ENCODE results near the gene MRPS26. TPM values are rescaled to one million over a fixed set of nuclear protein-coding genes. Genes with fewer than 3 reads are reported as not detected.
"Not testable (repeated sequence)": the region's sequence is repeated elsewhere in the genome, so short reads cannot be mapped to it uniquely, and the experiment has no call there.

MRPS26 gene
- total RNA-seq, 3 donors from 2014 or later = 29.6 to 47.9 (median 32.9) TPM

DNA sequence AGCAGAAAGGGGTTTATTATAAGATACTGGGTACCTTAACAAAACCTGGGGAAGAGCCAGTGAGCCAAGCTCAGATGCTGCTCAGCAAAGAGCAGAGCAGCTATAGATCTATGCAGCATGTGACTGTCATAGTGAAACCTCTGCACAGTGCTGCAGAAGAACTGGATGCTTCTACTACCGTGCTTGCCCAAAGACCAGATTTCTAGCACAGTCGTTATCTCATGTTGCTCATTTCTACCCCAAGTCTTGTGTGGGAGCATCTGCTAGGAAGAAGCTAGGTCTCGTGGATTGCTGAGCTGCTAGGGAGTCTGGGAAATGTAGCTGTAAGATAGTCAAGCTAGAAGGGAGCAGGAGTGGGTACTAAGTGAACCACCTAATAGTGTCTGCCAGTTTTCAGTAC lies 34.1 kb upstream of the MRPS26 start:
- DNase-seq = no peak
- H3K4me1 ChIP-seq (ENCODE audit: low read depth) = no peaks in the 10 kb centered on the region
- intact Hi-C loops (cut with DNase I, micrococcal nuclease) = no loop called here
- H3K9me3 ChIP-seq = no peaks in the 10 kb centered on the region
- H3K4me3 ChIP-seq = no peak overlapping the region
- ATAC-seq = no peak
- H3K36me3 ChIP-seq (ENCODE audit: low read depth) = no peaks in the 10 kb centered on the region
- TF ChIP-seq, protein P1, sequence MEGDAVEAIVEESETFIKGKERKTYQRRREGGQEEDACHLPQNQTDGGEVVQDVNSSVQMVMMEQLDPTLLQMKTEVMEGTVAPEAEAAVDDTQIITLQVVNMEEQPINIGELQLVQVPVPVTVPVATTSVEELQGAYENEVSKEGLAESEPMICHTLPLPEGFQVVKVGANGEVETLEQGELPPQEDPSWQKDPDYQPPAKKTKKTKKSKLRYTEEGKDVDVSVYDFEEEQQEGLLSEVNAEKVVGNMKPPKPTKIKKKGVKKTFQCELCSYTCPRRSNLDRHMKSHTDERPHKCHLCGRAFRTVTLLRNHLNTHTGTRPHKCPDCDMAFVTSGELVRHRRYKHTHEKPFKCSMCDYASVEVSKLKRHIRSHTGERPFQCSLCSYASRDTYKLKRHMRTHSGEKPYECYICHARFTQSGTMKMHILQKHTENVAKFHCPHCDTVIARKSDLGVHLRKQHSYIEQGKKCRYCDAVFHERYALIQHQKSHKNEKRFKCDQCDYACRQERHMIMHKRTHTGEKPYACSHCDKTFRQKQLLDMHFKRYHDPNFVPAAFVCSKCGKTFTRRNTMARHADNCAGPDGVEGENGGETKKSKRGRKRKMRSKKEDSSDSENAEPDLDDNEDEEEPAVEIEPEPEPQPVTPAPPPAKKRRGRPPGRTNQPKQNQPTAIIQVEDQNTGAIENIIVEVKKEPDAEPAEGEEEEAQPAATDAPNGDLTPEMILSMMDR (IDR thresholded peaks at IDR 0.05) = no peak

DNA sequence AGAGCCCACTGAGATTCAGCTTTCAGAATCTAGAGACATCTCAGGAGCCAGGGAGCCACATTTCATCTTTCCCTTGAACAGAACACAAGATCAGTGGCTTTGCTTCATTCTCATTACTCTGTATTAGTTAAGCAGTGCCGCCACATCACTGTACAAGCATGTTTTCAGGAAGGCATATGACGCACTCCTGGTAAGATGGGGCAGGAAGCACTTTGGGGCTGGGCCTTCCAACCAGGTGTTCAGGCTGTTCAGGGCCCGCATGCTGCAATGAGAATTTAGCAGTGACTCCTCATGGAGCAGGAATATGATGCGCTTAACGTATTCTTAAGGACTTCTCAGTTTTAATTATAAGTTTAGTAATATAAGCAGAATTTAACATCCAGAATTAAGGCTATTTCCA lies 32.1 kb upstream of the MRPS26 start:
- no peak overlapping the region for H3K4me3 ChIP-seq
- H3K4me1 ChIP-seq (ENCODE audit: low read depth) = no peaks in the 10 kb centered on the region
- TF ChIP-seq, protein P1 (IDR thresholded peaks at IDR 0.05) = no peak
- H3K9me3 ChIP-seq = no peaks in the 10 kb centered on the region
- no peaks in the 10 kb centered on the region for H3K36me3 ChIP-seq (ENCODE audit: low read depth)
- ATAC-seq = no peak
- intact Hi-C loops (cut with DNase I, micrococcal nuclease) = no loop called here
- DNase-seq = no peak

DNA sequence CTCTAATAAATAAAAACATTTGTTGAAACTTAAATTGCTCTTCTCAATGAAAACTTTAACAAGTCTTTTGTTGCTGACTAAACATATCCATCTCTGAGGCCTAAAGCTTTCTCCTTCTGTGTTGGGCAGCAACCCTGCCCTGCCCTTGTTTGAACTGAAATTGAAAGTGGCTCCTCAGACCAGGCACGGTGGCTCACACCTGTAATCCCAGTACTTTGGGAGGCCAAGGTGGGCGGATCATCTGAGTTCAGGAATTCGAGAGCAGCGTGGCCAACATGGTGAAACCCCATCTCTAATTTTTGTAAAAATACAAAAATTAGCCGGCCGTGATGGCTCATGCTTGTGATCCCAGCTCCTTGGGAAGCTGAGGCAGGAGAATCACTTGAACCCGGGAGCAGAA lies 31.7 kb upstream of the MRPS26 start:
- H3K36me3 ChIP-seq (ENCODE audit: low read depth) = no peaks in the 10 kb centered on the region
- ATAC-seq (no peak), DNase-seq (no peak)
- H3K4me1 ChIP-seq (ENCODE audit: low read depth) = no peaks in the 10 kb centered on the region
- TF ChIP-seq, protein P1 (IDR thresholded peaks at IDR 0.05) = no peak
- H3K4me3 ChIP-seq = no peak overlapping the region
- intact Hi-C loops (cut with DNase I, micrococcal nuclease) = no loop called here
- H3K9me3 ChIP-seq = no peaks in the 10 kb centered on the region

DNA sequence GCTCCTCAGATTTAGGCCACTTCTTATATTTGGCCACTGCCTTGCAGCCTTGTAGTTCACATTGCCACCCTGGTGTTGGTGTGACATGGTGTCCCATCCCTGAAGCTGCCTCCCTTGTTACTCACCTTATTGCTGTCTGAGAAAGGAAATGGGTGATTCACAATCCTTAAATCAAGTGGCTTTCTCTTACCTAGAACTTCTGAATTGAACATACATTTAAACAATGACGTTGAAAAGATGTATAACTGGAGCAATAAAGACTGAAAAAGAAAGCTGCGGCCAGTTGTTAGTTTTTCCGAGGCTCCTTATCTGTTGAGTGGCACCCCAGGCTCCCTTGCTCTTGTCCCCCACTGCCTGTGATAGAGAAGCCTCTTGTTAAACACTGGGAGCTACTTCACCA lies 31.2 kb upstream of the MRPS26 start:
- no peak for DNase-seq
- intact Hi-C loops (cut with DNase I, micrococcal nuclease) = no loop called here
- TF ChIP-seq, protein P1 (IDR thresholded peaks at IDR 0.05) = no peak
- Histone ChIP-seq H3K36me3 (ENCODE audit: low read depth) (no peaks in the 10 kb centered on the region), H3K4me1 (ENCODE audit: low read depth) (no peaks in the 10 kb centered on the region), H3K4me3 (no peak overlapping the region), H3K9me3 (no peaks in the 10 kb centered on the region)
- no peak for ATAC-seq

DNA sequence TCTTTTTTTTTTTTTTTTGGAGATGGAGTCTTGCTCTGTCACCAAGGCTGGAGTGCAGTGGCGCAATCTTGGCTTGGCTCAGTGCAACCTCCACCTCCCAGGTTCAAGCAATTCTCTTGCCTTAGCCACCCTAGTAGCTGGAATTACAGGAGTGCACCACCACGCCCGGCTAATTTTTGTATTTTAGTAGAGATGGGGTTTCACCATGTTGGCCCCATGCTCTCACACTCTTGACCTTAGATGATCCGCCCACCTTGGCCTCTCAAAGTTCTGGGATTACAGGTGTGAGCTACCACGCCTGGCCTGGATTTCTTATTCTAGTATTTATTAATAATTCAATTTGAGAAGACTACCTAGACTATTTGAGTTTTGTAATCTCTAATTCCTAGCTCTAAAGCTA lies 30.6 kb upstream of the MRPS26 start:
- H3K4me1 ChIP-seq (ENCODE audit: low read depth); DNase-seq; H3K4me3 ChIP-seq; H3K36me3 ChIP-seq (ENCODE audit: low read depth); intact Hi-C loops (cut with DNase I, micrococcal nuclease); H3K9me3 ChIP-seq; ATAC-seq: not testable (repeated sequence)

DNA sequence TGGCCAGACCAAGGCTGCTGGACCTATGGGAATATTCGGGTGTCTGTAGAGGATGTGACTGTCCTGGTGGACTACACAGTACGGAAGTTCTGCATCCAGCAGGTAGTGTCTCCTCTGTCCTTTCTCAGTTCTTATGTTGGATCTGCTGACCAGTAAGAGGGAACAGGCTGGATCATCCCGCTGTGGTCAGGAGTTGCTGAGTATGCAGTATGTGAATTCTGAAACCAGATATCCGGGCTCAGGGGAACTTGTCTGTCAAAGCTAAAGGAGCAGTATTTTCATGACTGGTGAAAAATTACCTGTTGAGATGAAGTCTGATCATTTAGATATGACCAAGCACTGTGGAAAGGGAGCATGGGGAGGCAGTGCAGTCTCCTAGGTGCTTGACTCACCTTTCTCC lies 24.5 kb upstream of the MRPS26 start:
- H3K9me3 ChIP-seq = no peaks in the 10 kb centered on the region
- no peaks in the 10 kb centered on the region for H3K36me3 ChIP-seq (ENCODE audit: low read depth)
- intact Hi-C loops (cut with DNase I, micrococcal nuclease) = no loop called here
- no peak overlapping the region for H3K4me3 ChIP-seq
- TF ChIP-seq, protein P1 (IDR thresholded peaks at IDR 0.05) = no peak
- peak; percentile 18 for ATAC-seq
- no peaks in the 10 kb centered on the region for H3K4me1 ChIP-seq (ENCODE audit: low read depth)
- DNase-seq = no peak

All from mucosa of descending colon (tissue), 3 donors.